AML-193 (cell line): Measurements from ENCODE around the gene LCLAT1.

Source experiments
- DNase-seq, 2 experiments: peaks; one replicate each; lab custom pipeline; 2025; lab: John Stamatoyannopoulos, UW

Gene LCLAT1

DNA sequence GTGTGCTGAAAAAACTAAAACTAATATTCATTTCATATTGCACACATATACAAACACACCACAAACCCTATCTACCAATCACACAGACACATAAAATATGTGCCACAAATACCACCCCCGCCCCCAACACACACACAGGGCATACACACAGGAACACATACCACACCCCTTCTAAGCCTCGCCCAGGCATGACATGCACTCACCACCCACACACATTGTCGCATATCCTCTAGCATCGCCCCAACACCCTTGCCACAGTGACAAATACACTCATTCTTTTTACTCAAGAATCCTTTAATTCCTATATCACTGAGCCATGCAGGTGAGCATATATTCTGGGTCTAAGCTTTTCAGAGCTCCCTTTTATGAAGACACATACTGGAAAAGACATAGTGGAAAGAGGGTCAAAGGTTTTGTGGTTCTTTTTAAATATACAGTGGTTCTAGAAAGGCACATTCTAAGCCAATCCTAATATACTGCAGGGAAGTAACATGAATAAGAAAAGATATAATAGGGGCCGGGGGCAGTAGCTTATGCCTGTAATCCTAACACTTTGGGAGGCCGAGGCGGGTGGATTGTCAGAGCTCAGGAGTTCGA, 24.5 kb upstream of the LCLAT1 start:
- no peak for DNase-seq

DNA sequence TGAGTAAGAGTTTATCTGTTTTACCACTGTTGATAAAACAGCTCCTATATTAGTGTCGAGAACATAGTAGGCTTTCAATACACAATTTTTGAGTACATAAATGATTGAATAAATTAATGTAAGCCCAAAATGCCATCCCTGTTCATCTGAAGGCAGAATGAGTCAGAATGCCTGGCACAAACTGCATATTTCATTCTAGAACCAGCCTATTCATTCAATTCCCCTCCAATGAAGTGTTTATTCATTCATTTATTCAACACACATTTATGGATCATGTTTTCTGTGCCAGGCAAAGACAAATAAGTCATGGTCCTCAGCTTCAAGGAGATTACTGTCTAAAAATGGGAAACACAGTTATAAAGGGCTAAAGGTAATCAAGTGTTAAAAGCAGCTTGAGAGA, 22.8 kb upstream of the LCLAT1 start:
- DNase-seq = no peak

DNA sequence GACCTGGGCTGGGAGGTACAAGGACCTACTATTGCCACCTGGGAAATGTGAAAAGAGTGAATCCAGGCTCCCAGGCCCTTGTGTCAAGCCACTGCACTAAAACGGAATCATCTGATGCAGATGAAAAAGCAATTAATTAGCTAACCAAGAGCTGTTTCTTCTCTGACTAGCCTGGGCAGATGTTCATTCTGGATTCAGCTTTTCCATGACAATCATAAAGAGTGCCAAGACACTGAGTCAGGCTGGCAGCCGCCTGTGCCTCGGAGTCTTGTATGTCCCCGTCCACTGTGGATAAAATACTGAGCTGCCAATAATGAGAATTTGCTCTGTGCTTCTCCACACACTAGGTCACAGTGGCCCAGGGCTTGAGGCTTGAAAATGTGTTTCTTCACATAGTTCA, 21.7 kb upstream of the LCLAT1 start:
- DNase-seq = no peak

DNA sequence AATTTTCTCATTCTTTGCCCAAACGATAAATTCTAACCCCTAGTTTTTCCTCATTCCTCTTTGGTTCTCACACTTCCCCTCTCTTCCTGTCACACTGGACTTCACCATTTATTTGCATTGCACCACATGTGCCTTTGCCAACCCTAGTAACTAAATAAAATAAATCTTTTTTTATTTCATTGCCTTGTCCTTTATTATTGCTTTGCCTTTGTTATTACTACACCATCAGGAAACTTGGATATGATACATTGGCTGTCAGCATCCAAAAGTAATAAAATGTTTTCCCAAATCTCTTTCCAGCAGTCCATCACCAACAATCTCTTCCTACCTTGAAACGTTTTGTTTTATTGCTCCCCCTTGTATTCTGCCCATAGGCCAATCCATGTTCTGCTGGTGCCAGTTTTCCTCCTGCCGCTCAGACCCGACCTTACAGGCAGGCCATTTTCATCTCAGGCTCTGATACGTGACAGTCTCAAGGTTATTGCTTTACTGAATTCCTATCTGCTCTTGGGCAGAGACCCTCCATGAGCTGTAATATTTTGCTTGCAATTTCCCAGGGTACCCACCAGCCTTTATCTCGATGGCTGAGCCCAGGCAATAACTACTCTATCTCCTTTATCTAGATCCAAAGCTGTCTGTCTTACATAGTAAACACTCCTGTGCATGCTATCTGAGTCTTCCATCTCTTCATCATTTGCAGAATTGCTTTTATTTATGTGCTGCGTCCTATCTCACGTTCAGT, 19.3 kb upstream of the LCLAT1 start:
- DNase-seq = no peak

DNA sequence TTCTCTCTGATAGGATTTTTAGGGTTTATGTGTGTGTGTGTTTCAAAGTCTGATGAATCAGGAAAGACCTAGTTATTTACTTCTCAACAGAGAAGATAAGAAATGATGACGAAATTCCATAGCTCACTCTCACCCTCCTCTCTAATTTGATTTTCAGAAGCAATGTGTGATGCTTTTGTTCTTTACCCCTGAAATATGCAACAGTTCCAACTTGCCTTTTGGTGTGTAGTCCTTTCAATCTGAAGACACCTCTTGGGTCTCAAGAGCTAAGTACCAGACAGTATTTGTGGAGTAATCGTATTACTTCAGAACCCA, 18.7 kb upstream of the LCLAT1 start:
- no peak for DNase-seq

DNA sequence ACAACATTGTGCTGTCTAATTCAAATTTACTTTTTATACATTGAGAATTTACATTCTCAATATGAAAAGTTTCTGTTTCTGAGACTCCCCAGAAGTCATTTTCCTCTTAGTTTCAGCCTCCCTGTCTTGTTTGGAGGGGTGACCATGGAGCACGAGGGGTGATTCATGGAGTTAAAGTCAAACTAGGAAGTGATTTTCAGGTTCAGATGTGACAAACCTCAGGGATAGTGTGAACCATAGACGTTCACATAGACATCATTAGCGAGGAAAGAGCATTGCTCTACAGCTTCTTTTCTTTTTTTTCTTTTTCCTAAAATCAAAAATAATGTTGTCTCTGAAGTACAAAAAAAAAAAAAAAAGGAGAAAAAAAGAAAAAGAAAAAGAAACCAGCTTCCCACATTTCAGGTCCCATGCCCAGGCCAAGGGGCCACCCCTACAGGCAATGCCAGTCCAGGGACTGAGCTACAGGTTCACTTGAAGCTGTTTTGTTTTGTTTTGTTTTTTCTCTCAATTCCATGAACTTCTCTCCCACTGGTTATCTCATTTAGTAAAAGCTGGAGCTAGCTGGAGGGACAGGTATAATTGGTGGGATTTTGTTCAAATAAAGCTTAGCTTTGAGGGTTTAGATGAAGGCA, 18.1 kb upstream of the LCLAT1 start:
- DNase-seq = no peak

DNA sequence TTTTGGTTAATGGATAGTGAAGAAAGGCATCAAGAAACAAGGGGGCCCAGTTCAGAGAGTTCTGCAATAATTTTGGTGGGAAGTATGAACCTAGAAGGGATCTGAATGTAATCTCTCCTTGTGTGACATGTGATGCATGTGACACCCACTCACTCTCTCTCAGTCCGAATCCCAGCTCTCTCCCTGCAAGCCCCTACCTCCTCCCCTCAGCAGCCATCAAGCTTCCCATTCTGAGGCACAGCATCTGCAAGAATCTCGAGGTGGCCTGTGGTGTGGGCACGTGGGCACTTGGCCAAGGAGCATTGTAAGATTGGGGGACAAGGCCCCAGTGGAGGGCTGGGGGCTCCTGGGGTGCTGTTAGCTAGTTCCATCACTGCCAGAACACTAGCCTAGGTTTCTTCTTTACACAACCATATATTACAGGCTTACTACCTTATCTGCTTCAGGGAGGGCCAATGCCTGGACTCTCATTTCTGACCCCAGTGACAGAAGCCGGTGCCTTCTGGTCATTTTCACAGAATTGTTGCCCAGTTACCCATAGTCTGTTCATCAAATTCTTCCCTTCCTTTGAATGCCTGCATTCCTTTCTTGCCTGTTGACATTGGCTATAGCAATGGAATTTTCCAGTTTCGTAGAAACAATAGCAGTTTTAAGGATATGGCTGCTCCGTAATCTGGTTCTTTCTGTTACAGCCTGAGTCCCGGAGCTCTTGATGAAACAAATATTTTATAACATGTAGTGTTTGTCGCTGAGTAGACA, 13.3 kb upstream of the LCLAT1 start:
- DNase-seq = no peak

DNA sequence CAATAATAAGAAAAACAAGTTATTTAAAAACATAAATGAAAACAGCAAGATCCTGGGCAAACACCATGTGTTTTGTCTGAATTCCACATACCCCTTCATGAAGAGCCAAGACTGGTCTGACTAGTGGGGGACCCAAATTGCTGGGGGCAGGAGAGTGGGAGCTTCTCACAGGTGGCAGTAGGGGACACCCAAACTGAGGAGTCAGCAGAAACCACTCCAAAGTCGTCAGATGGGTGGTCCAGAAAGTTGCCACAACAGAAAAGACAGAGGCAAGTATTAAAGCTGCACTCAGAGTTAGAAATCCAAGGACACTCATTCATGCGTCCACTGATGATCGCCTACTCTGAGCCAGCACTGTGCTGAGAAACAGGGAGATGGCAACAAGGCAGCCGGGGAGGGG, 12.3 kb upstream of the LCLAT1 start:
- no peak for DNase-seq

DNA sequence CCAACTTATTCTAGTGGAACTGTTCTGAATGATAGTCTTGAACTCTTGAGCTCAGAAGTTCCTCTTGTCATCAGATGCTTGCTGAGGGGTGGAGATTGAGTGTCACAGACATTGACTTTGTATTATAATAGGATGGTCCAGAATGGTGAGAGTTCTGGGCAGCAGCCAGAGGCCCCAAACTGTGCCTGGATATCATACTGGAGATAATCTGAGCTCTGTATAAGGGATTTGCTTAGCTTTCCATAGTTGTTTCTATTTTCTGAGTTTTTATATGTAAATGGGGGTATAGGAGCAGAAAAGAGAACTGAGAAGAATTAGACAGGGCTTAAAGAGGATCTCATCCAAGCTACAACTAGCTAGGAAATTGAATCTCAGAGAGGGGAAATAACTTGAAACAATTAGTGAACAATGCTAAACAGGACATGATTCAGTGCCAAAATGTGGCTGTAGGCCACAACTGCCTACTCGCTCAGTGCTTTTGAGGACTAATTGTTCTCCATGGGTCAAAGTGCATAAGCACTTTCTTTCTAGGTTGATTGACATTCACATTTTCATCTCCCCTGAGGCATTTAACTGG, 10.1 kb upstream of the LCLAT1 start:
- DNase-seq = no peak

DNA sequence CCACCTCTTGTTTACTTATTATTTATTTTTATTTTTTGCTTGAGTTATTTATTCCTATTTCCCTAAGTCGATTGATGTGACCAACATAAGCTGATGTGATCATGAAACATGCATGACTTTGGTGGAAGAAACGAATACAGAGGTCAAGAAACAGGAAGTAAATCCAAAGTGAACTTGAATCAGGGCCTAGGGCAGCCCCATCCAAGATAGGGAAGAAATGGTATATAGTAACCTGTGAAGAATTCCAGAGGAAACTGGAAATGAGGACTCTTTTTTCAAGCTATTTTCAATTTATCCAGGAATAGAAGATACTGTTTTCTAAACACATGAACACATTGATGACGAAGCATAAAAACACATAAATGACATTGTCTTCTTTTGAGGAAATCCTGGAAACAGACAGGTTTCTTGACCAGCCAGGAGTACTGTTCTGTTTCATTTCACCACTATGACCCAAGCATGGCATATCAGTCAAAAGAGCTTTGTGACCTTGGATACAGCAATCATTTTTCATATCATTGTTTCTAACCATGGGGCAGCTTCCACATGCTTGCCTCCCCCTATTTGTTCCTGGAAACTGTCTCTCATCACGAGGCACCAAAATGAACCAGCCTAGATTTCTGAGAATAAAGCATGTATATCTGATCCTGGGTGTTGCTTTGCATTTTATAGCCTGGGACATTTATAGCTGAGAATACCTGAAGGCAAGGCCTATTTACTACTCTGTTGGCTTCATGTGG, 9.1 kb upstream of the LCLAT1 start:
- no peak for DNase-seq

DNA sequence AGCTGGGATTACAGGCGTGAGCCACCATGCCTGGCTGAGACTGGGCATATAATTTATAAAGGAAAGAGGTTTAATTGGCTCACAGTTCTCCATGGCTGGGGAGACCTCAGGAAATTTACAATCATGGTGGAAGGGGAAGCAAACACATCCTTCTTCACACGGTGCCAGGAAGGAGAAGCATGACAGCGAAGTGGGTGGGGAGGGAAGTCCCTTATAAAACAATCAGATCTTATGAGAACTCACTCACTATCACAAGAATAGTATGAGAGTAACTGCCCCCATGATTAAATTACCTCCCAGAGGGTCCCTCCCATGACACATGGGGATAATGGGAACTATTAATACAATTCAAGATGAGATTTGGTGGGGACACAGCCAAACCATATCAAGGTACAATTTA, 7.8 kb upstream of the LCLAT1 start:
- DNase-seq = no peak

DNA sequence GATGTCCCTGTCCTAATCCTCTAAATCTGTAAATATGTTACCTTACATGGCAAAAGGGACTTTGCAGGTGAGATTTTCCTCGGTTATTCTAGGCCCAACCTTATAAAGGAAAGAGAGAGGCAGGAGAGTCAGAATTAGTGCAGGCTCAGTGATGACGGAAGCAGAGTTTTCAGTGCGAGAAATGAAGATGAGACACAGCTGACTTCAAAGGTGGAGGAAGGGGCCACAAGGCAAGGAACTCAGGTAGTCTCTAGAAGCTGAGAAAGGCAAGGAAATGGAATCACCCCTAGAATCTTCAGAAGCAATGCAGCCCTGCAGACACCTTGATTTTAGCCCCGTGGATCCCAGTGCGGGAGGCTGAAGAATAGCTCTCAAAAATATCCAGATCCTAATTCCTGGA, 7.2 kb upstream of the LCLAT1 start:
- DNase-seq = no peak

DNA sequence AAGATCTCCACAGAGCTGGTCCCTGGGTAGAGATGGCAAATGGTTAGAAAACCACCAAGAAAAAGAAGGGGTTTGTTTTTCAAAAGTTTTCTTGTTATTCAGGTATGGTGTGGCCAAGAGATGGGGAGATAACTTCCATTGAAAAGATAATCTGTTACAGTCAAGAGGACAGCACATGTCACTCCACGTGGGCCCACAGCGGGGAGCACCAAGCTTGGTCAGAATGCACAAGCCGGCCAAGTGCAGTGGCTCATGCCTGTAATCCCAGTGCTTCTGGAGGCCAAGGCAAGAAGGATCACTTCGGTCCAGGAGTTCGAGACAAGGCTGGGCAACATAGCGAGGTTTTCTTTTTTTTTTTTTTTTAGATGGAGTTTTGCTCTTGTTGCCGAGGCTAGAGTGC, 6.0 kb upstream of the LCLAT1 start:
- DNase-seq = no peak

DNA sequence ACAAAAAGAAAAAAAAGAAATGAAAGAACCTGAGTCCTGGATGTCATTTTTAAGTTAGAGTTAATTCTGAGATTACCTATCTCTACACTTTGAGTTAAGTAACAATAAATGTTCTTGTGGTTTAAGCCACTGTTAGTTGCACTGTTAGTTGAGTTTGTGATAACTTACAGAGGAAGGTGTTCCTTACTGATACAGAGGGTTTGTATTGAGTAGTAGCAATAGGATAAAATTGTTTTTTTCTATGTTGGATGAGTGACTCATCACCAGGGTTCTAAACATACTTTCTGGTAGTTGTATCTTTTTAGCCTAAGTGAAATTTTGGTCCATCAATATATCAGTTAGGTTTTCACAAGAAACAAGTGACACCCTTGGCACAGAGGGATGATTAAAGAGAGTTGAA, 4.0 kb upstream of the LCLAT1 start:
- DNase-seq = no peak

DNA sequence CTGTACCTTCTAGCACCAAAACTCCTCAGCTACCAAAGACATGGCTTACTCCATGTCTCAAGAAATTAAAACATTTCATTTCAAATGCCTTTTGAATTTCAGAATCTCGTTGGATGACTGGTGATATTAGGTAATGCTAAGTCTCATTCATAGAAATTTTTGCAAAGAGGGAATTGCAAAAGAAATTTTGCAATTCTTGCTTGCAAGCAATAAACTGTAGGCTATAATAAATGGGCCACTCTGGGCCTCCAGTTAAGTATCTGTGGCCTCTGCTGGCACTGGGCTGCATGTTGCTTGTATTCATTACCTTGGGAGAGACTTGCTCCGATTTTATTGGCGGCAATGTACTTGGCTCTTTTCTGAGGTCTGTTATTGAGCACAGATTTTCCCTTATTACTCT, 2.8 kb upstream of the LCLAT1 start:
- DNase-seq = peak; percentile 58 to 60

DNA sequence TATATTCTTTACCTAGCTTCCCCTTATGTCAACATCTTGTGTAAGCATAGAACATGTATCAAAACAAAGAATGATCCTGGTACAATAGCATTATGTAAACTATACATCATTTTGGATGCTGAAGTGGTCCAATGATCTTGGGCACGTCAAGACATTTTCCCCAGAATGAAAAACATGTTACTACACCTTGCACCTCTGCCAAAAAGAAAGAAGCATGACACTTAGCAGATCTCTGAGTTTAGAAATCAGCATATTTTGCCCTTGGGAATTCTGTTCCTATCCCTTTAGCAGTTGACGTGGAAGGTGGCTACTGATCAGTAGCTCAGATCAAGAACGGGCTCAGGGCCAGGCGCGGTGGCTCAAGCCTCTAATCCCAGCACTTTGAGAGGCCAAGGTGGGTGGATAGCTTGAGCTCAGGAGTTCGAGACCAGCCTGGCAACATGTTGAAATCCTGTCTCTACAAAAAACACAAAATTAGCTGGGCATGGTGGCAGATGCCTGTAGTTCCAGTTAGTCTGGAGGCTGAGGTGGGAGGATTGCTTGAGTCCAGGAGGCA, 1.7 kb upstream of the LCLAT1 start:
- no peak for DNase-seq

DNA sequence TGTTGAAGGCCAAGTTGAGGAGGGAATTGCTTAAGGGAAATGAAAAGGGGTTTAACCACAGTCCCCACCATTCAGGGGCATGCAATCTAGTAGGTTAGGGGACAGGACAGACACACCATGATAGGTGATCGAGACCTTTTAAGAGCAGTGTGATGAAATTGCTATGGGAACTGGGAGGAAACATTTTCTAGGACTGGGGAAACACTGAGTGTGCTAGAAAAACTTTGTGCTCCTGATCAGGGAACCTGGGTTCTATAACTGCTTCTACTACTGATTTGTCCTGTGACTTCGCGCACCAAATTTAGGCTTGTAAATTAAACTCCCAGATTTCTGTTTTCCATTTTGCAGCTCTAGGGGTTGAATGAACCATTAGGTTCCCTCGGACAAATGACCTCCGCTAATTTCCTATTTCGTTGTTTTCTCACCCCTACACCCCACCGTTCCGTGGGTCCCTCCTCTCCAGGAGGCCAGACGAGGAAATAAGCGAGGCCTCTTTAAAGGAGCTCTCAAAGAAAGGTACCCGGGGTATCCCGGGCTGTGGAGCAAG, 371 bp upstream of the LCLAT1 start:
- peak in 1 of 2 experiments; percentile 43 for DNase-seq

DNA sequence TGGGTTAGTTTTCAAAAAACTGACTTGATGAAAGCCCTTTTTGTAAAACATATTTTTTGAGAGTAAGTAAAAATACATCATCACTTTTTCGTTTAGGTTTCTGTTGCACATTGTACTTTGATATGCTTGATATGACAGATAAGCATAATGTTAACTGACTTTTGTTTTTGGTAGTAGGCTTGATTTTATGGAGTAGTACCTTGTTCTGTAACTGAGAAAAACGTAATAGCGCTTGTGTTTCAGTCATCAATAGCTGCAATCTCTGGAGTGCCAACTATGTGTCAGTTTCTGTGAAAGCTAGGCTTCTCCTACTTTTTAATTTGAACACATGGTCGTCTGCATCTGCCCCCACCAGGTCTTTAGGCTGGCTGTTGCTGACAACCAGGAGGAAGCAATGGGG, 1.3 kb downstream of the LCLAT1 start:
- DNase-seq = no peak

DNA sequence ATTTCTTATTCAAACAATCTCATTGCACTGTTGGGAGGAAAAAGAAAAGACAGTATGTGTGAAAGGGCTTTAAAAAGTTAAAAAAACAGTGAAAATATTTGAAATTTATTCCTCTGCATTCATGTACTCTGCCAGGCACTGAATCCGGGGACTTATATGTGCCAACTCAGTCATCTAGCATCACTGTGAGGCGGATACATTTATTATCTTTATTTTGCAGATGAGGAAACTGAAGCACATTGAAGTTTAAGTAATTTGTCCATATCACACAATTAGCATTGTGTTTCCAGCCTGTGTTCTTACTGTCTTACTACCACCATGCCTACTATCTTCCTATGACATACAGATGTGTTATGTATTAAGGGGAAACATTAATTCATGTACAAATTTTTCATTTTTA, 1.8 kb downstream of the LCLAT1 start:
- no peak for DNase-seq

DNA sequence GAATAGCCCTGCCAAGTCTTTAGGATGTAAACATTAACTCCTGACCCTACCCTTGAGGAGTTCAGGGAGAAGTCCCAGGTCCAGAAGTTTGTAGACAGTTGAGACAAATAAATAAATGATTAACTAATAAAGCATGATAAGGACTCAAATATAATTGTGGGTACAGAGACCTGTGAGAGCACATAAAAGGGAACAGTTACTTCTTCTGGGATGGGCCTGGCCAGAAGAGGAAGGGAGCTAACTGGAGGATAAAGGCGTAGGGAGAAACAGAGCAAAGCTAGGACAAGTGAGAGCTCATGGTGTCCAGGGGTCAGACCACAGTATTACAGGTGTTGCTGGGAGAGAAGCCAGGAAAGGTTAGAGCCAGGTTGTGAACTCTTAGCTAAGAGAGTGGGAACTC, 3.0 kb downstream of the LCLAT1 start:
- DNase-seq = no peak

DNA sequence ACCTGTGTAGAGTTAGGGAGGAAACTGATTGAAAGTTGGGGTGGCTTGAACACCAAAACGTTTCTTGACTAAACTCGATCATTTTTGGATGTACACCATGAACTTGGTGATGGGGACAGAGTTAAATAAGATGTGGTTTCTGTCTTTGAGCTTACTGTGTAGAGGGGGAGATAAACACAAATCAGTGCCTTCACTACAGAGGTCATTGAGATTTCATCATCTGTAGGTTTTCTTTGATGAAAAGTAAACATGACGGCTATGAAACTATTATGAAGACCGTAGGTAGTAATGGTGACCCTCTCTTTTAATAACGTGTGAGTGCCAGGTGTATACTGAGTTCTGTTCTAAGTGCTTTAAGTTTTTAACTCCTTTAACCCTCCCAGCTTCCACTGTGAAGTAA, 6.5 kb downstream of the LCLAT1 start:
- DNase-seq = no peak
